Caki2 (cell line): ENCODE measurements around the gene TRIM42. TPM values are rescaled to one million over a fixed set of nuclear protein-coding genes. Genes with fewer than 3 reads are reported as not detected.

ENCODE experiments used
- DNase-seq: peaks from one replicate; pipeline ENCODE4 v3.0.0-alpha.2; 2015; ENCODE audit warnings: low read depth
- in situ Hi-C: cut with HindIII; loops from 2 replicates; pipeline ENCODE4 v1.10.0; 2016; ENCODE audit warnings: low sequenced_read_pairs, low pct_unique_long_range_greater_than_20kb, mixed read lengths
- total RNA-seq: library from RNA; depleted of rRNA; stranded (reverse); fragments of >200 nt; shearing (Covaris generic); gene quantifications from 2 replicates; pipeline ENCODE4 v1.2.3, GENCODE V29; 2014; ENCODE audit warnings: low replicate concordance

TRIM42 gene
- total RNA-seq, 1 experiment from 2014 or later = not detected

- no peak for DNase-seq
- in situ Hi-C loops = no loop called here
These were observed 70.3 kb downstream of the TRIM42 start for GRCh38 chr3:140748171-140748570.

GRCh38 chr3:140748903-140749302 is 71.0 kb downstream of the TRIM42 start:
- in situ Hi-C loops = no loop called here
- no peak for DNase-seq
